Measurements from ENCODE around the gene IL20.

DNA sequence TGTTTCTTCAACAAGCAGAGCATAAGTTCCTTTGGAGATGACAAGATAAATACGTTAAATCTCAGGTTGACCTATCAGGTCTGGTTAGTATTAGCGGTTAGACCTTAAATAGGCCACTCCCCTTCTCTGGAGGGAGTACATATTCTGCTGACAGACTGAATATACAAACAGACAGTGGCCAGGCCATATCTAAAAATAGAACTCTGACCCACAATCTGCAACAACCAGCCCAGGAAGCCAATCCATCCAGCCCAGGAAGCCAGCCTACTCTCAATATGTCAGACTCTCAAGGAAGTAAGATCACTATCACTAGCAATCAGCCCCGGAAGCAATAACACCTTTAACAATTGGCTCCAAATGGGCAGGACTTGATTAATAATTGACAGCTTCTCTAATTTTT, 6.7 kb downstream of the IL20 start:
- no peak for TF ChIP-seq POLR2A (IDR thresholded peaks at IDR 0.05; ENCODE audit: low read depth, low read length)
- no peak for TF ChIP-seq POLR2AphosphoS5 (IDR thresholded peaks at IDR 0.05; ENCODE audit: low read depth, low read length)
